HepG2 (cell line): Measurements from ENCODE around the gene RILPL1.

Experiments used
- CBX5 ChIP-seq: sonication (generic); formaldehyde crosslinking; IDR thresholded peaks from 2 replicates; pipeline ENCODE4 v1.4.0; 2020; ENCODE audit warnings: missing genetic modification reagents, borderline replicate concordance
- JUND ChIP-seq: sonication (generic); formaldehyde crosslinking; IDR thresholded peaks from 2 replicates; pipeline ENCODE4 v1.8.0; 2022; ENCODE audit warnings: mild to moderate bottlenecking, missing genetic modification reagents
- POLR2AphosphoS5 ChIP-seq: IDR thresholded peaks from 2 replicates; pipeline ENCODE4 v1.6.1; 2012; ENCODE audit warnings: low read depth, low read length
- RFX3 ChIP-seq: IDR thresholded peaks from 2 replicates; pipeline ENCODE4 v1.6.1; 2016; ENCODE audit warnings: missing biosample characterization, missing genetic modification reagents
- SMARCC2 ChIP-seq: fragments of 450-650 bp; IDR thresholded peaks from 2 replicates; pipeline ENCODE4 v1.6.1; 2017; ENCODE audit warnings: antibody characterized with exemption, mild to moderate bottlenecking
- SOX13 ChIP-seq, 3 experiments: fragments of 450-650 bp in 1 of 3; sonication (generic) in 1 of 3; formaldehyde crosslinking in 1 of 3; IDR thresholded peaks in 2 of 3; conservative IDR thresholded peaks in 1 of 3; 2 replicates each; pipeline versions ENCODE4 v1.5.0 to v1.6.1; 2016 to 2020; ENCODE audit warnings: antibody characterized with exemption in 1 of 3, mild to moderate bottlenecking in 1 of 3, missing compliant biosample characterization in 1 of 3, missing genetic modification reagents in 1 of 3, moderate library complexity in 1 of 3

- TF ChIP-seq POLR2AphosphoS5: no peak
- TF ChIP-seq SOX13 (IDR thresholded peaks at IDR 0.05): no peak
- TF ChIP-seq SOX13 (CRISPR knock-in tag; conservative IDR thresholded peaks at IDR 0.05 in 1 of 2, IDR thresholded peaks at IDR 0.05 in 1 of 2): no peak
- no peak for TF ChIP-seq SMARCC2
- no peak for TF ChIP-seq JUND (CRISPR knock-in tag)
- TF ChIP-seq RFX3 (CRISPR knock-in tag): no peak
- no peak for TF ChIP-seq CBX5 (CRISPR knock-in tag)
Measured at GRCh38 chr12:123531091-123531490, 2.4 kb downstream of the RILPL1 start.
